ENCODE results near the gene IL13RA1. TPM values are rescaled to one million over a fixed set of nuclear protein-coding genes. Genes with fewer than 3 reads are reported as not detected.

The IL13RA1 gene
- total RNA-seq, 1 experiment from 2014 or later = 33.2 TPM

DNA sequence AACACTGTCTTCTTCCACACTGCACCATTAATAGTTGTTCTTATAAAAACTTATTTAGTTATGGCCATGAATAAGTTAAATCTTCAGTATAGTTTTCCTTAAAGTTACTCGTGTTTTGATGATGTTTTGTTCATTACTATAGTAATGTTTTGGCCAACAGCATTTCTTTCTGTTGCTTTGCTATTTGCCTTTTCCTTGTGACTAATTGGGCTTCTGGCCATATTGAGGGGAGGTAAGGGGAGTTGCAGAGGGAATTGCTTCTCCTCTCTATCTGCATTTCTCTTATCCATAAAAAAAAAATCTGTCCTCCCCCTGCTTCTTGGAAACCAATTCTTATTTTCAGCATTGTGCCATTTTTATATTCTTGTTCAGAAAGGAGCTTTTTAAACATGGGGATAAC, 53.5 kb downstream of the IL13RA1 start:
- no peaks in the 10 kb centered on the region for H3K4me1 Mint-ChIP-seq (ENCODE audit: low read depth, unreplicated experiment)
- ChIA-PET CTCF (no interaction called here), POLR2A (no interaction called here)
- intact Hi-C loops (cut with micrococcal nuclease; ENCODE audit: unreplicated experiment) = no loop called here
- no peaks in the 10 kb centered on the region for H3K27me3 Mint-ChIP-seq (ENCODE audit: insufficient read depth, unreplicated experiment)
- BruUV-seq (replicated peaks) = no TSS peak
- no peaks in the 10 kb centered on the region for H3K4me1 ChIP-seq
- TF ChIP-seq CTCF (IDR thresholded peaks at IDR 0.05; ENCODE audit: insufficient read depth in 1 of 2, low read depth in 1 of 2, low read length in 1 of 2, severe bottlenecking in 1 of 2, unreplicated experiment in 1 of 2) = no peak
- H3K36me3 ChIP-seq (ENCODE audit: control insufficient read depth, insufficient read depth, low read length) = no peaks in the 10 kb centered on the region
- H3K9me3 ChIP-seq = no peaks in the 10 kb centered on the region
- DNase-seq = no peak
- H3K4me3 ChIP-seq (ENCODE audit: low read depth, low read length) = no peak overlapping the region
- no peak overlapping the region for H3K27ac Mint-ChIP-seq (ENCODE audit: unreplicated experiment)
- H3K9me3 Mint-ChIP-seq (ENCODE audit: unreplicated experiment) = no peaks in the 10 kb centered on the region
- no peak overlapping the region for H3K4me3 Mint-ChIP-seq (ENCODE audit: unreplicated experiment)
- H3K27me3 ChIP-seq (replicated peaks; ENCODE audit: control insufficient read depth, insufficient read depth, low read length) = no peaks in the 10 kb centered on the region
- H3K36me3 Mint-ChIP-seq (ENCODE audit: insufficient read depth, unreplicated experiment) = no peaks in the 10 kb centered on the region

DNA sequence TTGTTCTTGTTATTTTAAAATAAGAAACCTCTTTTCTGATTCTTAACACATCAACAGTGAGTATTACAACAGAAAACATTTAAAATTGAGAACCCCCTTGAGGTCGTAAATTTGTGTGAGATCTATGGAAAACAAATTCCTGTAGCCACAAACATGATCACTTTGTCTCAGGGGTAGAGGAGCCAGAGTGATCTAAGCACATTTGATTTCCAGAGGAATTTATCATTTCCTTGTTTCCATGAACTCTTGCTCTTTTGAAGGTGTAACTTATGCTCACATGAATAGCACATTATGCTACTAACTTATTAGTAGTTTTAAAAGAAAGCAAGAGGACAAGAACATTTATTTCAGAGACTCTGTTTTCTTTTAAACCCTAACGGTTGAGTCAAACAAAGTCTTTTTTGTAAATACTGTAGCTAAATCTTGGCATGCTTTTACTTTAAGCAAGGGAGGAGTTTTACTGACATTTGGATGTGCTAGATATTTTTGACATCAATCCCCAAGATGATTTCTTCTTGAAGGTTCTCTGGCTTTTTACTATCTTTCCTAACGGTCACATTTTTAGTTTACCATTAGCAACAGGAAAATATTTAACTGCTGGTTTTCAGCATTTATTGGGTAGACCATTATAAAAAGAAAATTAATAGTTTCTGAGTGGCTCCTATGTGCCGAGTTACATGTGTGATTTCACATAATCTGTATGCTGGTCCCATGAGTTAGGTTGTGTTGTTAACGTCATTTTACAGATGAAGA, 68.3 kb downstream of the IL13RA1 start:
- CTCF ChIA-PET = no interaction called here
- no peak overlapping the region for H3K4me3 Mint-ChIP-seq (ENCODE audit: unreplicated experiment)
- TF ChIP-seq CTCF (IDR thresholded peaks at IDR 0.05; ENCODE audit: insufficient read depth in 1 of 2, low read depth in 1 of 2, low read length in 1 of 2, severe bottlenecking in 1 of 2, unreplicated experiment in 1 of 2) = no peak
- no peaks in the 10 kb centered on the region for H3K4me1 Mint-ChIP-seq (ENCODE audit: low read depth, unreplicated experiment)
- no TSS peak for BruUV-seq (replicated peaks)
- no peak for DNase-seq
- POLR2A ChIA-PET = no interaction called here
- intact Hi-C loops (cut with micrococcal nuclease; ENCODE audit: unreplicated experiment) = no loop called here
- no peaks in the 10 kb centered on the region for H3K36me3 ChIP-seq (ENCODE audit: control insufficient read depth, insufficient read depth, low read length)
- H3K27ac Mint-ChIP-seq (ENCODE audit: unreplicated experiment) = no peak overlapping the region
- no peaks in the 10 kb centered on the region for H3K27me3 ChIP-seq (replicated peaks; ENCODE audit: control insufficient read depth, insufficient read depth, low read length)
- H3K9me3 ChIP-seq = no peaks in the 10 kb centered on the region
- no peak overlapping the region for H3K4me3 ChIP-seq (ENCODE audit: low read depth, low read length)
- no peaks in the 10 kb centered on the region for H3K36me3 Mint-ChIP-seq (ENCODE audit: insufficient read depth, unreplicated experiment)
- H3K9me3 Mint-ChIP-seq (ENCODE audit: unreplicated experiment) = no peaks in the 10 kb centered on the region
- no peaks in the 10 kb centered on the region for H3K27me3 Mint-ChIP-seq (ENCODE audit: insufficient read depth, unreplicated experiment)
- no peaks in the 10 kb centered on the region for H3K4me1 ChIP-seq

DNA sequence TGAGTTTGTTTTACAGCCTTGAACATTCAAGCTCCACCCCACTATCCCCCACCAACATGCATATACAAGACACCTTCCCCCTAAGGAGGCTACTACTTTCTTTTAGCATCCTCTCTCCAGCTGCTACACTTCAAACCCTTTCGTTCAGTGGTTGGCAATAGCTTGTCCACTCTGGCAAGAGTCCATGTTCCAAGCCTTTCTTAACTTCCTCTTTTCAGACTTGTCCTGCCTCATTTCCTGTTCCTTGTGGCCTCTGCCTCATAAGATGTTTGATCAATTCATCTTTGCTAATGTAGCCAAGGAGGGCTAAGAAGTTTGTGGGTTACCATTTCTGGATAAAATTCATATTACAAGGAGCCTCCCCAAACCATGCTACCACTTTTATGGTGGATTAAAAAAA, 75.5 kb downstream of the IL13RA1 start:
- no peak overlapping the region for H3K27ac Mint-ChIP-seq (ENCODE audit: unreplicated experiment)
- H3K36me3 Mint-ChIP-seq (ENCODE audit: insufficient read depth, unreplicated experiment) = no peaks in the 10 kb centered on the region
- Histone ChIP-seq H3K4me3 (ENCODE audit: low read depth, low read length) (no peak overlapping the region), H3K4me1 (no peaks in the 10 kb centered on the region), H3K27me3 (replicated peaks; ENCODE audit: control insufficient read depth, insufficient read depth, low read length) (no peaks in the 10 kb centered on the region), H3K9me3 (no peaks in the 10 kb centered on the region), H3K36me3 (ENCODE audit: control insufficient read depth, insufficient read depth, low read length) (no peaks in the 10 kb centered on the region)
- BruUV-seq (replicated peaks) = no TSS peak
- POLR2A ChIA-PET = no interaction called here
- no peaks in the 10 kb centered on the region for H3K9me3 Mint-ChIP-seq (ENCODE audit: unreplicated experiment)
- CTCF ChIA-PET = no interaction called here
- intact Hi-C loops (cut with micrococcal nuclease; ENCODE audit: unreplicated experiment) = no loop called here
- no peak for TF ChIP-seq CTCF (IDR thresholded peaks at IDR 0.05; ENCODE audit: insufficient read depth in 1 of 2, low read depth in 1 of 2, low read length in 1 of 2, severe bottlenecking in 1 of 2, unreplicated experiment in 1 of 2)
- no peaks in the 10 kb centered on the region for H3K27me3 Mint-ChIP-seq (ENCODE audit: insufficient read depth, unreplicated experiment)
- no peaks in the 10 kb centered on the region for H3K4me1 Mint-ChIP-seq (ENCODE audit: low read depth, unreplicated experiment)
- no peak overlapping the region for H3K4me3 Mint-ChIP-seq (ENCODE audit: unreplicated experiment)
- no peak for DNase-seq
